HFF-Myc (cell line): Measurements from ENCODE around the gene CCDC70.

ENCODE experiments used
- DNase-seq: peaks from one replicate; pipeline ENCODE4 v3.0.0-alpha.2; 2011; ENCODE audit warnings: low read depth; ENCODE audit errors: extremely low read depth
- H3K4me3 ChIP-seq: replicated peaks from 2 replicates; pipeline ENCODE4 v1.5.1; 2011; ENCODE audit warnings: low read depth, mild to moderate bottlenecking, control low read depth, low read length
- TF ChIP-seq, protein P1 (sequence below): IDR thresholded peaks from 2 replicates; pipeline ENCODE4 v1.5.1; 2012; ENCODE audit warnings: mild to moderate bottlenecking, low read depth, low read length, control low read depth; ENCODE audit errors: missing control alignments

CCDC70 gene

DNA sequence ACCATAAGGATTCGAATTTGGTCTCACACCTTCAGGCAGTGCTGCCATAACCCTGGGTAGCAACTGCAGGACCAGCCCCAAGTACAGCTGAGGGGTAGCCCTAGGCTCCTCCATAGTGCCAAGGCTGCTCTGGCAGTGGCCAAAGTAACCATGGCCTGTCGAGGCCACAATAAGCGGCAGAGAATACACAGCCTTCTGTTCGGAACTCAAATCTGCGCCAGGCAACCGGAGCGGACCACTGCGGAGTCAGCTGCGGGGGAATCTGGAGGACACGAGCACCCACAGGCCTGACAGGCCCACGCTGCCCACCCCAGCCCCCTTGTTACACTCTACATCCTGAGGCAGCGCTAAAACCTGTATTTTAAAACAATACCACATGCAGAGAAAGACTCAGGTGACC lies 48.7 kb downstream of the CCDC70 start:
- TF ChIP-seq, protein P1, sequence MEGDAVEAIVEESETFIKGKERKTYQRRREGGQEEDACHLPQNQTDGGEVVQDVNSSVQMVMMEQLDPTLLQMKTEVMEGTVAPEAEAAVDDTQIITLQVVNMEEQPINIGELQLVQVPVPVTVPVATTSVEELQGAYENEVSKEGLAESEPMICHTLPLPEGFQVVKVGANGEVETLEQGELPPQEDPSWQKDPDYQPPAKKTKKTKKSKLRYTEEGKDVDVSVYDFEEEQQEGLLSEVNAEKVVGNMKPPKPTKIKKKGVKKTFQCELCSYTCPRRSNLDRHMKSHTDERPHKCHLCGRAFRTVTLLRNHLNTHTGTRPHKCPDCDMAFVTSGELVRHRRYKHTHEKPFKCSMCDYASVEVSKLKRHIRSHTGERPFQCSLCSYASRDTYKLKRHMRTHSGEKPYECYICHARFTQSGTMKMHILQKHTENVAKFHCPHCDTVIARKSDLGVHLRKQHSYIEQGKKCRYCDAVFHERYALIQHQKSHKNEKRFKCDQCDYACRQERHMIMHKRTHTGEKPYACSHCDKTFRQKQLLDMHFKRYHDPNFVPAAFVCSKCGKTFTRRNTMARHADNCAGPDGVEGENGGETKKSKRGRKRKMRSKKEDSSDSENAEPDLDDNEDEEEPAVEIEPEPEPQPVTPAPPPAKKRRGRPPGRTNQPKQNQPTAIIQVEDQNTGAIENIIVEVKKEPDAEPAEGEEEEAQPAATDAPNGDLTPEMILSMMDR, result no peak
- DNase-seq, result no peak
- no peak overlapping the region for H3K4me3 ChIP-seq

DNA sequence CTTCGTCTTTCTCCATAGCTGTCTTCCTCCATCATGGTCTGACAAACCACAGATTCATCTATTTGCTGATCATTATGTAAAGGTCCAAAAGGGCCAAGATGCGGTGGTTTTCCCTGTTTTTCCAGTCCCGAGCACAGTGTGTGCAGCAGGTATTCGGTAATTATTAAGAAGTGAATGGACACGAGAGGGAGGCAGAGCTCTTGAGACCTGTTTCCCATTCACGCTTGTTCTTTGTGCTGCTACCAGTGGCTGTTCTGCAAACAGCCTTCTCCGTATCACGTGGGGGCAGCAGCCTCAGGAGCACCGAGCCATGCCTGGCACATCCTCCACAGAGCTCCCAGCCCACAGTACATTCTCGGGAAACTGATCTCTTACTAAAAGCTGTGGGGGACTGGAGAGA lies 50.3 kb downstream of the CCDC70 start:
- no peak for DNase-seq
- no peak overlapping the region for H3K4me3 ChIP-seq

DNA sequence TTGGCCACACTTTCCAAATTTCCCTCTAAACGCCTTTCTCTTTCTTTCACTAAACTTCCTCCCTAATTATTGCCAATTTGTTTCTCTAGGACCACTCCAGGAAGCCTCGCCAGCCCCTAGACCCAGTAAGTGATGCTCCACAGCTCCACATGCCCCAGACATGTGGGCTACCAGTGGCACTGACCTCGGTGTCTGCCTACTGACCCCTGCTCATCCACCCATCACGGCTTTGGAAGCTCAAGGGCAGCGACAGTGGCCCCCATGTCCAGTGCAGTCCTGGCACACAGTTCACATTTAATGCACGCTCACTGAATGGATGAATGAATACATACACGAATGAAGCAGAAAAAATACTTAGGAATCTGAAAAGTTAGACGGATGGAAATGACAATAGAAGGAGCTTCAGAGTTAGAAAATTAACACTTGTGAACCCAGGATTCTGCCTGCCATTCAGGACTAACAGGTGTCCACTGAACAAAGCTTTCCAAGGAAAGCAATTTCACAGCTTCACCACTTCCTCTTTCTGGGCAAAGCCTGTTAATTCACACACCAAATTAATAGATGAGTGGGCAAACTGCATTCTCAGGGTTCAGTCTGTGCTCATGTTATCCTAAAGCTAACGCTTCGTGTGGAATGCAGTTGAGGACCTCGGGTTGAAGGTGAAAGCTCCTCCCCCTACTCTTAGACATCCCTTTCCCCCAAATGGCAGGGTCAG lies 50.9 kb downstream of the CCDC70 start:
- H3K4me3 ChIP-seq, result no peak overlapping the region
- DNase-seq, result no peak
- TF ChIP-seq, protein P1, result no peak

More for the DNA sequence above, 50.3 kb downstream of the CCDC70 start:
- TF ChIP-seq, protein P1, result no peak

DNA sequence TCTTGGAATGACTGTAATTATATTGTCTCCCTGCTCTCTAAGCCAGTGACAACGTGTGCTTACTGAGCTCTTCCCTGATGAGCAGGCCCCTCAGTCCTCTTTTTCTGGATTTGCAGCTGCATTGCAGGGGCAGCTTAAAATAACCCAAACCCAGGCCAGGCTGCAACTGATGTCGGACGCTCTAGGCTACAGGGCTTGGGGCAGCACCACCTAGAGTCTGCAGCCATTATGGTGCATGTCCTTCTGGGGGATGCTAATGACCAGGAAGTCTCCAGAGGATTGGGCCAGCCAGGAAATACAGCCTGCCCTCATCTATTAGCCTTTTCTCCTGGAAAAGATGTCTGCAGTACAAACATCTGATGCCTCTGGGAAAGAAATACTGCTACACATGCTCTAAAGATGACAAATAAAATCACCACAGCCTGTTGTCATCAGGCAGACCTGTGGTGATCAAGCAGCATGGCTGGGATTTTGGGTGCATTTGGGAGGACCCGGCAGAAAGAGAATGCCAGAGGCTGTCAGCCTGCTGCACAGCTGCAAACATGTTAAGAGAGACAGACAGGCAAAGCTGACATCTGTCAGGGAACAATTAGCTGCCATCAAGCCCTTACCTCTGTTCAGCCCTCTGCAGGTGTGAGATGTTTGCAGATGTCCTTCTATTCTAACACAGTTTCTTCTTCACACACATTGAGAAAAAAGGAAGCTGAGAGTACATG lies 51.8 kb downstream of the CCDC70 start:
- H3K4me3 ChIP-seq, result no peak overlapping the region
- DNase-seq, result no peak
- TF ChIP-seq, protein P1, result peak; percentile 21

DNA sequence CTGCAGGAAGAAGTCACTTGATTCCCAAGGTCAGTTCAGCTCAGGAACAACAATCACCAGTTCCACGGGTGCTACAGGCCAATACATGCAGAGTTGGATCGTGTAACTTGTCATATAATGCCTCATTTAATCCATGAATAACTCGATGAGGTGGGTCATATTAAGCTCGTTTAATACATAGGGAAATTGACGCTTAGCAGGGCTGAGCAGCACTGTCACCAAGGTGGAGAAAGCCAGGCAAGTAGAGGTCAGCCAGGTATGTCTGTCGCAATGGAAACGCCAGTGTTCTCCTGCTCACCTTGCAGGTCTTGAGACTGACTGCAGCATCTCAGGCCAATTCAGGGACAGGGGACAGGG lies 52.3 kb downstream of the CCDC70 start:
- TF ChIP-seq, protein P1, result no peak
- H3K4me3 ChIP-seq, result no peak overlapping the region
- DNase-seq, result no peak
